NB4 (cell line): ENCODE results near the gene THEMIS.

Experiments used
- MYC ChIP-seq: IDR thresholded peaks from 2 replicates; pipeline ENCODE4 v1.6.1; 2011; ENCODE audit warnings: low read depth, low read length
- POLR2A ChIP-seq: IDR thresholded peaks from 2 replicates; pipeline ENCODE4 v1.6.1; 2011; ENCODE audit warnings: mild to moderate bottlenecking; ENCODE audit not compliant: insufficient read length; ENCODE audit errors: extremely low read depth
- TF ChIP-seq, protein P1 (sequence below): IDR thresholded peaks from 2 replicates; pipeline ENCODE4 v1.6.1; 2011; ENCODE audit warnings: low read depth, low read length
- TF ChIP-seq, protein P2 (sequence below): IDR thresholded peaks from one replicate; pipeline ENCODE4 v1.5.1; 2012; ENCODE audit warnings: low read depth, low read length

DNA sequence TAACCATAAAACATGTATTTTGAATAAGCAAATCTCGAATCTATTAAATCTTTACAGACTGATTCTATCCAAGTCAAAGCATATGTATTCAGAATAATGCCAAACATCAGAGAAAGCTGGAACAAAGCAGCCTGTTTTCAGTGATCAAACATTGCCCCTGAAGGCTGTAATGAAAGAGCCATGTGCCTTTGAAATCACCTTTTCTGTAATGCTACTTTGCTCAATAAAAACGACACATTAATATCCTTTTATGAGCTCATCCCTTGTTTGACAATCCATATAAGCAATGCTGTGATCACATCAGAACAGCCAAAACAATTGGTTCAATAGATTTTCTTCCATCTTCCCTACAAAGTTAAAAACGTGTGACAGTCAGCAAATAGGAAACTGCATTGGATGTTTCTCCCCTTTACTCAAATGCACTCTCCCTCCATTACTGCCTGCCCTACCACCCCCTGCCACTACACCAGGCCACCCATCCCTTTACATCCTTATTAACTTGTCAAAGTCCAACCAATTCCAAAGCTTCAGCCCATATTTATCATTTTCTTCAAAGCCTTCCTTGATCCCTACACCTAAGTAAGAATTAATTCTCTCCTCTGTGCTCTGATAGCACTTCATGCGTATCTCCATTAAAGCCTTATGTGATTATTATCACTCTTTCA is 42.0 kb downstream of the THEMIS start:
- TF ChIP-seq, protein P1, sequence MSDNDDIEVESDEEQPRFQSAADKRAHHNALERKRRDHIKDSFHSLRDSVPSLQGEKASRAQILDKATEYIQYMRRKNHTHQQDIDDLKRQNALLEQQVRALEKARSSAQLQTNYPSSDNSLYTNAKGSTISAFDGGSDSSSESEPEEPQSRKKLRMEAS = no peak
- TF ChIP-seq, protein P2, sequence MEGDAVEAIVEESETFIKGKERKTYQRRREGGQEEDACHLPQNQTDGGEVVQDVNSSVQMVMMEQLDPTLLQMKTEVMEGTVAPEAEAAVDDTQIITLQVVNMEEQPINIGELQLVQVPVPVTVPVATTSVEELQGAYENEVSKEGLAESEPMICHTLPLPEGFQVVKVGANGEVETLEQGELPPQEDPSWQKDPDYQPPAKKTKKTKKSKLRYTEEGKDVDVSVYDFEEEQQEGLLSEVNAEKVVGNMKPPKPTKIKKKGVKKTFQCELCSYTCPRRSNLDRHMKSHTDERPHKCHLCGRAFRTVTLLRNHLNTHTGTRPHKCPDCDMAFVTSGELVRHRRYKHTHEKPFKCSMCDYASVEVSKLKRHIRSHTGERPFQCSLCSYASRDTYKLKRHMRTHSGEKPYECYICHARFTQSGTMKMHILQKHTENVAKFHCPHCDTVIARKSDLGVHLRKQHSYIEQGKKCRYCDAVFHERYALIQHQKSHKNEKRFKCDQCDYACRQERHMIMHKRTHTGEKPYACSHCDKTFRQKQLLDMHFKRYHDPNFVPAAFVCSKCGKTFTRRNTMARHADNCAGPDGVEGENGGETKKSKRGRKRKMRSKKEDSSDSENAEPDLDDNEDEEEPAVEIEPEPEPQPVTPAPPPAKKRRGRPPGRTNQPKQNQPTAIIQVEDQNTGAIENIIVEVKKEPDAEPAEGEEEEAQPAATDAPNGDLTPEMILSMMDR = no peak
- TF ChIP-seq MYC (no peak), POLR2A (no peak)
